GM23338 (cell line): ENCODE data around the gene AP1S1.

Experiments
- CREB1 ChIP-seq: fragments of 250-450 bp; sonication (Bioruptor Pico); IDR thresholded peaks from 2 replicates; pipeline ENCODE4 v1.5.0; 2020; ENCODE audit warnings: low read depth, mild to moderate bottlenecking, moderate library complexity
- CTCF ChIP-seq, 2 experiments: fragments of 200-600 bp in 1 of 2; sonication (generic) in 1 of 2; conservative IDR thresholded peaks; 2 replicates each; pipeline versions ENCODE4 v1.5.1 to v1.6.1; 2016 to 2017; ENCODE audit warnings: antibody characterized with exemption in 2 of 2, low read depth in 2 of 2, mild to moderate bottlenecking in 2 of 2, moderate library complexity in 1 of 2
- ETS1 ChIP-seq: IDR thresholded peaks from 2 replicates; pipeline ENCODE4 v1.6.1; 2016; ENCODE audit warnings: antibody characterized with exemption
- EZH2 ChIP-seq: fragments of 200-600 bp; sonication (generic); IDR thresholded peaks from one replicate; pipeline ENCODE4 v1.8.0; 2017; ENCODE audit warnings: antibody characterized with exemption, mild to moderate bottlenecking, low read depth; ENCODE audit not compliant: unreplicated experiment
- EZH2phosphoT487 ChIP-seq: fragments of 200-600 bp; sonication (generic); IDR thresholded peaks from one replicate; pipeline ENCODE4 v1.8.1; 2018; ENCODE audit warnings: antibody characterized with exemption; ENCODE audit not compliant: unreplicated experiment
- JUNB ChIP-seq: IDR thresholded peaks from one replicate; pipeline ENCODE4 v1.6.1; 2016; ENCODE audit warnings: antibody characterized with exemption; ENCODE audit not compliant: unreplicated experiment
- NANOG ChIP-seq: IDR thresholded peaks from 2 replicates; pipeline ENCODE4 v1.6.1; 2016; ENCODE audit warnings: antibody characterized with exemption, borderline replicate concordance
- POLR2AphosphoS5 ChIP-seq: IDR thresholded peaks from 2 replicates; pipeline ENCODE4 v1.6.1; 2016; ENCODE audit warnings: antibody characterized with exemption, low read depth
- REST ChIP-seq: IDR thresholded peaks from one replicate; pipeline ENCODE4 v1.6.1; 2018; ENCODE audit warnings: antibody characterized with exemption; ENCODE audit not compliant: unreplicated experiment

GRCh38 chr7:101109368-101109767, 44.9 kb upstream of the AP1S1 start:
- no peak for TF ChIP-seq CTCF (conservative IDR thresholded peaks at IDR 0.05; ENCODE audit: low read depth in 2 of 2)
- no peak for TF ChIP-seq POLR2AphosphoS5
- no peak for TF ChIP-seq EZH2
- TF ChIP-seq EZH2phosphoT487: no peak
- no peak for TF ChIP-seq CREB1 (CRISPR knock-in tag)
- TF ChIP-seq REST: no peak
- TF ChIP-seq JUNB: no peak
- no peak for TF ChIP-seq ETS1
- no peak for TF ChIP-seq NANOG
